Measurements from ENCODE around the gene SPINK5. TPM values are rescaled to one million over a fixed set of nuclear protein-coding genes. Genes with fewer than 3 reads are reported as not detected.

SPINK5 gene
- polyA plus RNA-seq, 3 donors = not detected

GRCh38 chr5:148090773-148091250 lies 27.0 kb downstream of the SPINK5 start:
- Histone ChIP-seq H3K27me3 (ENCODE audit: control insufficient read depth in 2 of 2, insufficient read depth in 2 of 2, low read length in 2 of 2) (no peaks in the 10 kb centered on the region), H4K20me1 (ENCODE audit: insufficient read depth, low read length) (no peaks in the 10 kb centered on the region), H3K79me2 (ENCODE audit: insufficient read depth, low read length) (no peaks in the 10 kb centered on the region), H3K36me3 (replicated peaks in 1 of 2; ENCODE audit: control insufficient read depth in 1 of 2, insufficient read depth in 2 of 2, low read length in 2 of 2) (no peaks in the 10 kb centered on the region), H3K9ac (ENCODE audit: insufficient read depth, low read length, poor library complexity, severe bottlenecking) (no peak overlapping the region), H3K4me3 (replicated peaks in 1 of 3; ENCODE audit: low read depth in 2 of 3, low read length in 3 of 3) (no peak overlapping the region), H3K4me2 (replicated peaks; ENCODE audit: extremely low read depth, low read length, poor library complexity, severe bottlenecking) (no peak overlapping the region), H3K27ac (ENCODE audit: low read depth in 1 of 2, low read length in 2 of 2) (no peak overlapping the region), H3K9me3 (replicated peaks in 1 of 2; ENCODE audit: control insufficient read depth in 1 of 2, insufficient read depth in 1 of 2, low read length in 2 of 2) (no peaks in the 10 kb centered on the region), H2AFZ (ENCODE audit: insufficient read depth, low read depth, low read length, poor library complexity, severe bottlenecking) (no peak overlapping the region), H3K4me1 (ENCODE audit: control insufficient read depth in 1 of 2, insufficient read depth in 2 of 2, low read length in 2 of 2) (no peaks in the 10 kb centered on the region)
- DNase-seq = no peak
- Mint-ChIP-seq H3K27ac (no peak overlapping the region), H3K36me3 (no peaks in the 10 kb centered on the region), H3K4me1 (no peaks in the 10 kb centered on the region), H3K4me3 (no peak overlapping the region), H3K27me3 (ENCODE audit: low read depth in 3 of 3) (peaks cover 0 to 2% (median 0%) of the 10 kb centered on the region in 3 donors), H3K9me3 (no peaks in the 10 kb centered on the region)
- intact Hi-C loops (cut with micrococcal nuclease) = no loop called here
- no peak for TF ChIP-seq CTCF (IDR thresholded peaks at IDR 0.05)
- no CpG with 5 or more reads among the region's 7 CpGs for WGBS (ENCODE audit: insufficient coverage)

DNA sequence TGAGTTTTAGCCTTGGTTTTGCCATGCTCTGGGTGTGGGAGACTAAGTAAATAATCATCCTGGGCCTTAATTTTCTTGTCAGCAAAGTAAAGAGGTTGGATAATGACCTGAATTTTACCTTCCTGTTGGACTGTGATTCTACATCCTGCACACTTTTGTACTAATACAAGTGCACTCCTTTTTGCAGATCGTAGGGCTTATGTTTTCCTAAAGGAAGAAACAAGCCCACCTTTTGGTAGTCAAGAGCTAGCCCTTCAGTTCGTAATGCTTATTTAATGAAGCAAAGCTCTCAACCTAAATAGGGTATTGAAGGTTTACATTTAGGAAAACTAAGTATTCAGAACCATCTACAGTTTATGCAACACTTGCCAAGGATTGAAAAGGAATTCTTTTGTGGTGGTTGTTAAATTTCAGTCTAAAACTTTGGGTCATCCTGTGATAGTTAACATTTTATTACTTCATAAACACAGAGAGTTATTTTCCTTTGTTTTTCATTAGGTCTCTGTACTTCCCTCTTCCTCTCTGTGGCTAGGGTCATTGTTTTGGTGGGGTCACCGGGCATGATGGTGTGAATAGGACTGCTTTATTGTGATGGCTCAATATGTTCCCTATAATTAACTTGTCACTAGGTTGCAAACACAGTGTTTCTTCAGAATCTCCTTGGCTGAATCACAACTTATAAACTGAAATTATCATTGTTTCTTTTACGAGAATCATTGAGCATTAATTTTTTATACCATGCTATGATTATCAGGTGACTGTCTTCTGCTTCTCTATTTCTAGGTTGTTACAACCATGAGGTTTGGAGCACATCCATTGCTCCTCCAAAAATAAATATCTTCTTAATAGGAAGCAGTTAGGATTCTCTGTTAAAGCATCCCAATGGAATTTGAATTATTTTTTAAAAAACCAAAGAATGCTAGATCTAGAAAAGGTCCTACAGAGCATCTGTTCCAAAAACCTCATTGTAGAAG lies 28.5 kb downstream of the SPINK5 start:
- TF ChIP-seq CTCF (IDR thresholded peaks at IDR 0.05) = no peak
- H3K27ac Mint-ChIP-seq = no peak overlapping the region
- H3K9me3 ChIP-seq (replicated peaks in 1 of 2; ENCODE audit: control insufficient read depth in 1 of 2, insufficient read depth in 1 of 2, low read length in 2 of 2) = no peaks in the 10 kb centered on the region
- no peak overlapping the region for H3K9ac ChIP-seq (ENCODE audit: insufficient read depth, low read length, poor library complexity, severe bottlenecking)
- no peaks in the 10 kb centered on the region for H3K4me1 Mint-ChIP-seq
- H3K36me3 ChIP-seq (replicated peaks in 1 of 2; ENCODE audit: control insufficient read depth in 1 of 2, insufficient read depth in 2 of 2, low read length in 2 of 2) = no peaks in the 10 kb centered on the region
- no peak overlapping the region for H3K4me3 ChIP-seq (replicated peaks in 1 of 3; ENCODE audit: low read depth in 2 of 3, low read length in 3 of 3)
- no peak overlapping the region for H3K4me3 Mint-ChIP-seq
- WGBS (ENCODE audit: insufficient coverage) = no CpG with 5 or more reads among the region's 4 CpGs
- no peaks in the 10 kb centered on the region for H3K4me1 ChIP-seq (ENCODE audit: control insufficient read depth in 1 of 2, insufficient read depth in 2 of 2, low read length in 2 of 2)
- H3K36me3 Mint-ChIP-seq = no peaks in the 10 kb centered on the region
- H3K9me3 Mint-ChIP-seq = no peaks in the 10 kb centered on the region
- H3K27ac ChIP-seq (ENCODE audit: low read depth in 1 of 2, low read length in 2 of 2) = no peak overlapping the region
- H3K27me3 Mint-ChIP-seq (ENCODE audit: low read depth in 3 of 3) = peaks cover 0 to 3% (median 1%) of the 10 kb centered on the region in 3 donors
- no peak overlapping the region for H2AFZ ChIP-seq (ENCODE audit: insufficient read depth, low read depth, low read length, poor library complexity, severe bottlenecking)
- intact Hi-C loops (cut with micrococcal nuclease) = no loop called here
- no peaks in the 10 kb centered on the region for H3K79me2 ChIP-seq (ENCODE audit: insufficient read depth, low read length)
- no peak for DNase-seq
- H4K20me1 ChIP-seq (ENCODE audit: insufficient read depth, low read length) = no peaks in the 10 kb centered on the region
- no peak overlapping the region for H3K4me2 ChIP-seq (replicated peaks; ENCODE audit: extremely low read depth, low read length, poor library complexity, severe bottlenecking)
- H3K27me3 ChIP-seq (ENCODE audit: control insufficient read depth in 2 of 2, insufficient read depth in 2 of 2, low read length in 2 of 2) = no peaks in the 10 kb centered on the region
